GM18873 (cell line): ENCODE data around the gene C19orf53.

Source experiments
- ATAC-seq: cut with Tn5 transposase; IDR thresholded peaks from one replicate; pipeline ENCODE4 v1.9.1; 2021; ENCODE audit warnings: mild to moderate bottlenecking, moderate library complexity, moderate number of reproducible peaks; ENCODE audit not compliant: unreplicated experiment, low FRiP score

The C19orf53 gene

GRCh38 chr19:13794757-13795589 lies 20.7 kb downstream of the C19orf53 start, which contains the start of gene ZSWIM4:
Gene ZSWIM4 (plus strand): TSS chr19:13795443. CDS start chr19:13795649, 206 bp downstream.
- ATAC-seq = peak; percentile 89

- peak; percentile 20 for ATAC-seq
These were observed 21.5 kb downstream of the C19orf53 start for GRCh38 chr19:13795595-13796300.

GRCh38 chr19:13796301-13797057 lies 22.2 kb downstream of the C19orf53 start:
- ATAC-seq = no peak

- no peak for ATAC-seq
These were observed 22.8 kb downstream of the C19orf53 start for GRCh38 chr19:13797058-13797440.

- no peak for ATAC-seq
These were observed 23.6 kb downstream of the C19orf53 start for GRCh38 chr19:13797870-13798269.

GRCh38 chr19:13799669-13800068 lies 25.4 kb downstream of the C19orf53 start:
- no peak for ATAC-seq

GRCh38 chr19:13803038-13803437 lies 28.8 kb downstream of the C19orf53 start:
- no peak for ATAC-seq

GRCh38 chr19:13804830-13805683 lies 30.8 kb downstream of the C19orf53 start:
- no peak for ATAC-seq

- ATAC-seq = no peak
These were observed 32.5 kb downstream of the C19orf53 start for GRCh38 chr19:13806728-13807127.

- no peak for ATAC-seq
These were observed 33.3 kb downstream of the C19orf53 start for GRCh38 chr19:13807421-13808021.

GRCh38 chr19:13808856-13809255 lies 34.6 kb downstream of the C19orf53 start:
- ATAC-seq = no peak

GRCh38 chr19:13812544-13812943 lies 38.3 kb downstream of the C19orf53 start:
- ATAC-seq = no peak

- ATAC-seq = no peak
These were observed 38.9 kb downstream of the C19orf53 start for GRCh38 chr19:13813147-13813546.

- no peak for ATAC-seq
These were observed 40.3 kb downstream of the C19orf53 start for GRCh38 chr19:13814550-13814949.

- ATAC-seq = peak; percentile 59
These were observed 42.9 kb downstream of the C19orf53 start for GRCh38 chr19:13817018-13817614.

- ATAC-seq = peak; percentile 38
These were observed 43.5 kb downstream of the C19orf53 start for GRCh38 chr19:13817615-13818371.

- ATAC-seq = no peak
These were observed 45.0 kb downstream of the C19orf53 start for GRCh38 chr19:13819238-13819637.

GRCh38 chr19:13821292-13821691 lies 47.0 kb downstream of the C19orf53 start:
- no peak for ATAC-seq
